Stimulated activated CD8-positive, alpha-beta memory T cell treated with anti-CD3 and anti-CD28 coated beads, Interleukin-15, amount 100 ng/mL, for 24 hours (primary cell): ENCODE data around the gene CST8.

Experiments
- DNase-seq: peaks from one replicate; pipeline ENCODE4 v3.0.0-alpha.2; 2020; ENCODE audit warnings: low read depth

Gene CST8

DNA sequence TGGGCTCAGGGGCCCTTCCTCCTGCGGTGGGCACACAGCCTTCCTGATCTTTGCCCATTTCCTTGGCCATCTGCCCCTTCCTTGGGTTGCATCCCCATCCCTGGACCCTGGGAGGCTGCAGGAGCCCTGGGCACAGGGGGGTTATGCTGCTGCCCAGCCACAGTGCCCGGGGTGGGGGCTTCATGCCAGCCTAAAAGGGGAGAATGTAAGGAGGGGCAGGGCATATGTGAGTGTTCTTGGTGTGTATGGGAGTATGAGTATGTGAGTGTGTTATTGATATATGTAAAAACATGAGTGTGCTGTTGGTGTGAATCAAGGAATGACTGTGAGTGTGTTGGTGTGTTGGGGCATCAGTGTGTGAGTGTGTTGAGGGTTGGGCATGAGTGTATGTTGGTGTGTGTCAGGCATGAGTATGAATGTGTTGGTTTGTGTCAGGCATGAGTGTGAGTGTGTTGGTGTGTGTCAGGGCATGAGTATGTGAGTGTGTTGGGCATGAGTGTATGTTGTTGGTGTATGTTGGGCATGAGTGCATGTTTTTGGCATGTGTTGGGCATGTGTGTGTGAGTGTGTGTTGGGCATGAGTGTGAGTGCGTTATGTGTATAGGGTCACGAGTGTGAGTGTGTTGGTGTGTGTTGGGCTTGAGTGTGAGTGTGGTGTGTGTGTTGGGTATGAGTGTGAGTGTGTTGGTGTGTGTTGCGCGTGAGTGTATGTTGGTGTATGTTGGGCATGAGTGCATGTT, 14.7 kb upstream of the CST8 start:
- no peak for DNase-seq

GRCh38 chr20:23477223-23477622, 13.7 kb upstream of the CST8 start:
- no peak for DNase-seq

GRCh38 chr20:23479043-23479442, 11.9 kb upstream of the CST8 start:
- no peak for DNase-seq

GRCh38 chr20:23482138-23482537, 8.8 kb upstream of the CST8 start:
- no peak for DNase-seq

DNA sequence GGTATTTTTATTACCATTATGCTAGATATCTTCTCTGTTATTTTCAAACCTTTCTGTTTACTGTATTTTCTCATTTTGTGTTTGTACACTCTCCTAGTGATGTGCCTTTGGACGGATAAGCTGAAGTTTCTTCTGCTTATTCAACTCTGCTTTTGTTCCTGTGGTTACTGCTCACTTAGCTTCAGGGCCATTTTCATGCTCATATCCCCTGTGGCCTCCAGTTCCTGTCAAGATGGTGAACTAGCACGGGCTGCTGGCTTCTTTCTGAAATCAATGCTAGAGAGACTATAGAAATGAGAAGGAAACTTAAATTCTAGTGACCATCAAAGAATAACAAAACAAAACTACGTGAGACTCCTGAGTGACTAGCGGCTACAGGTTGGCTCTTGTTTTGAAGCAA, 6.8 kb upstream of the CST8 start:
- no peak for DNase-seq

DNA sequence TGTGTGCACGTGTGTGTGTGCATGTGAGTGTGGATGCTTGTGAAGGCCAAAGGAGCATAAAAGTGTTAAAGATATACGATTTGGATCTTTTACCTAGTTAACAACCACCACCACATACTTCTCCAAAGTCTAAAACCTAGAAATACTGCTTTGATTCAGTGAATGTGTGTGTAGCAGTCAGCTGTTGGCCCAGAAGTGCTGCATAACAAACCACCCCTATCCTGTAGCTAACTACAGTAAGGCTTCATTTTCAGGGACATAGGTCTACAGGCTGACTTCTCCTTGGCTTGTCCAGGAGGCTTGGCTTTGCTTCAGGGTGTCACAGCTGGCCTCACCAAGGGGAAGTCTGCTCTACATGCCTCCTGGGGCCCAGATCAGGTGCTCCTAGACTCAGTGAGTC, 2.4 kb upstream of the CST8 start:
- DNase-seq, result no peak

DNA sequence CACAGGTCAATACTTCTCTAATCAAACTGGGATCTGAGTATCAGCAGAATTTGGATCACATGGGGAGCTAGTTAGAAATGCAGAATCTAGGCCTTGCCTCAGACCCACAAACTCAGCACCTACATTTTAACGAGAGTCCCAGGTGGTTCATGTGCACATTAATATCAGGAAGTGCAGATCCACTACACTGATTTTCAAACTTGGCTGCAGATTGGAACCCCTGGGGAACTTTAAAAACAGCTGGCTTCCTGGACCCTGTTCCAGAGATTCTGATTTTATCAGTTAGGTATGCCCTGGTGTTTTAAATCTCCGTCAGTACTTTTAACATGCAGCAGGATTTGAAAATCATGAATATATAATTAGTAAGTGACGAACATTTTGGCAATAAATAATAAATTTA, 1.9 kb upstream of the CST8 start:
- DNase-seq, result no peak

DNA sequence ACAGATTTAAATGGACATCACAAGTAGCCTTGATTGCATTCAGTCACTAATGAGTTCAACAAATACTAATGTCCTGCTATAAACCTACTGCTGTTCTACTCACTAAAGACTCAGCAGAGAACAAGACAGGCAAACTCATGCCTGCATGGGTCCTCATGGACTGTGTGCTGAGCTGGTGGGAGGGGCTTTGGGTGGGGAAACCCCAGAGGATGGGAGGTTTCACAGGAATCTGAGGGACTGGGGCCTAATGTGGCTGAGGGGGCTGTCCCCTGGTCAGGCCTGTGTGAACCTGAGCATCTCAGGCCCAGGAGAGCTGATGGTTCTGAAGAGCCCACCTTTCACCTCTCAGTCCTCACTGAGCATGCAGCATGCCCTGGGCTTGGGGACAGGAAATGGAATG, 1.4 kb downstream of the CST8 start:
- no peak for DNase-seq

GRCh38 chr20:23493172-23493772, 2.4 kb downstream of the CST8 start:
- no peak for DNase-seq

DNA sequence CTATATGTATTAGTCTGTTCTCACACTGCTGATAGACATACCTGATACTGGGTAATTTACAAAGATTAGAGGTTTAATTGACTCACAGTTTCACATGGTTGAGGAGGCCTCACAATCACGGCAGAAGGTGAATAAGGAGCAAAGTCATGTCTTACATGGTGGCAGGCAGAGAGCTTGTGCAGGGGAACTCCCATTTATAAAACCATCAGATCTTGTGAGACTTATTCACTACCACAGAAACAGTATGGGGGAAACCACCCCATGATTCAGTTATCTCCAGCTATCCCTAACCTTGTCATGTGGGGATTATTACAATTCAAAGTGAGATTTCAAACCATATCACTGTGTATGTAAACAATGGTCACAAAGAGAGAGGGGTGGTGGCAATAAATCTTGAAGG, 6.6 kb downstream of the CST8 start:
- DNase-seq, result no peak

GRCh38 chr20:23501926-23502325, 11.0 kb downstream of the CST8 start:
- DNase-seq, result no peak

- no peak for DNase-seq
Measured at GRCh38 chr20:23503649-23504048, 12.7 kb downstream of the CST8 start.

GRCh38 chr20:23507346-23507745, 16.4 kb downstream of the CST8 start:
- no peak for DNase-seq

DNA sequence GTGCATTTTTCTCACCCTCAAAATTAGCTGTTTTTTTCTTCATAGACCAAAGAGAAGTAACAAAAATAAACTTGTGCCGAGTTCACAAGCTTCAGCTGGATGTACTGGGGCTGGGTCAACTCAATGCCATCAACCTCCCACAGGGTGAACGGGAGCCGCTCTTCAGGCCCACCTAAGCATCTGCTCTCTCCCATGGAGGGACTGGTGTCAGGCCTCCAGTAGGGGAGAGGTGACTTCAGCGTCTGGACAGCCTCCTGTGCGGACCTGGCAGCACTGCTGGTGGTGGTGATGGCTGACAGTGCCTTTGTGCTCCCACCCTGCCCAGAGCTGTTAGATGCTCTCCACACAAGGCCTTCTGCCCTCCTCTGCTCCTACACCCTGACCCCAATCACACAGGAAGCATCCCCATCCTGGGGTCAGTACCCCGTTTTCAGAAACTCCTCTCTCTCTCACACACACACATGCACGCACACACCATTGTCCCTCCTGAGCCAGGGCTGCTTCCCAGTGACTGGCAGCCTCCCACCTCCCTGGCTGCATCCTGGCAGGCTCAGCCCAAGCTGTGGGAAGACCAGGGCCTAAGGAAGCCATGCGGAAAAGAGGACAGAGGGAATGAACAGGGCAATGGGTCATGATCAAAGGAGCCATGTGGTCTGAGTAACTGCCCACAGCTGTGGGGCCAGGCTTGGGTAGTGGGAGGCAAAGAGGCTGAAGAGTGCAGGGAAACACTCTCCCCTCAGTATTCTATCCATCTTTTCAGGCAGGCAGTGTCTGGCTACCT, 17.7 kb downstream of the CST8 start:
- no peak for DNase-seq

DNA sequence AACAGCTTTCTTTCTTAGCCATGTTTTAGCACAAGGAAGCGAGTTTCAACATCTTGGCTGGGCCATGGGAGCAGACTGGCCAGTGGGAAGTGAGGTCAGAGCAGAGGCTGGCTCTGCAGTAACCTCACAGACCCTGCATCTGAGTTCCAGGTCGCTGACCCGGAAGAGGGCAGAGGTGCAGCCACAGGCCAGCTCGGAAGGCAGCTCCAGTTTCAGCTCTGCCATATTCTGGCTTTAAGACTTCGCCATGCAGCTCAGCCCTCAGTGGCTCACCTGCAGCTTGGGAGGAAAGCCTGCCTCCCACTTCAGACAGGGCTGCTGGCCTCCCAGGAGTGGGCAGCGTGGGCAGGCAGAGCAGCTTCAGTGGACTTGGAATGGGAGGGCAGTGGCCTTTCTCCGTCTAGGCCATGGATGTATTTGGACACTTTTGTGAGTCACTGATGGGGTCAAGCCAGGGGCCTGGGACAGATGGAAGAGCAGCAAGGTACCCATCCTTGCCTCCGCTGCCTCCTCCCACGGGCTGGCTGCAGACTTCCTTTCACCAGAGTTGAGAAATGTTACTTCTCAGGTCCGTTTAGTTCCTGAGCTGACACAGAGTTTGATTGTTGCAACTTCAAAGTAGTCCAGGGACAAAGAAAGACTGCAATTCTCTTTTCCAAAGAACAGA, 18.5 kb downstream of the CST8 start:
- no peak for DNase-seq

GRCh38 chr20:23510000-23510590, 19.2 kb downstream of the CST8 start:
- no peak for DNase-seq

DNA sequence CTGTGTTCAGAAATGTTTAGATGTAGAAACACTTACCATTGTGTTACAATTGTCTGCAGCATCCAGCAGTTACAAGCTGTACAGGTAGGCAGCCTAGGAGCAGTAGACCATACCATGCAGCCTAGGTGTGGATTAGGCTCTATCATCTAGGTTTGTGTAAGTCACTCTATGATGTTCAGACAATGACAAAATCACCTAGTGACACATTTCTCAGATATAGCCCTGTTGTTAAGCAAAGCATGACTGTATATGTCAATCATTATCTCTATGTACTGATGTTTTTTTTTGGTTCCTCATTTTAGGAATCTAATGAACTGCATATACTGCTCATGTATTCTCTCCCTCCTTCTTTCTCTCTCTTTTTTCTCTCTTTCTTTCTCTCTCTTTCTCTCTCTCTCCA, 22.2 kb downstream of the CST8 start:
- no peak for DNase-seq

DNA sequence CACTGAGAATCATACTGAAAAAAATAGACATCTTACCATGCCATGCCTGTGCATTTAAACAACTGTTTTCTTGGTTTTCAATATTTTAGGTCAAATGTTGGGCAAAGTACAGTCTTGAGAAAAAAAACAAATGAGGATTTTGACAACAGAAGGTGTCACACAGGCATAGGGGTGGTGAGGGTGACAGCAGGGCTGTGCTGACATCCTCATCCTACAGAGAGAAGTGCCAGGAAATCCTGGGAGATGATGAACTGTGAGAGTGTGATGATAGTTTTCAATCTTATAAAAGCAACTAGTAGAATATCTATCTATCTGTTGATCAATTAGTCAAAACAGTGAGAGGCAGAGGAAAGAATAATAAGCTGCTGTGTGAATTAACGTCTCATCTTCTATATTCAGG, 23.9 kb downstream of the CST8 start:
- DNase-seq, result no peak

GRCh38 chr20:23515250-23515939, 24.5 kb downstream of the CST8 start:
- no peak for DNase-seq

GRCh38 chr20:23517719-23518118, 26.8 kb downstream of the CST8 start:
- DNase-seq, result no peak

DNA sequence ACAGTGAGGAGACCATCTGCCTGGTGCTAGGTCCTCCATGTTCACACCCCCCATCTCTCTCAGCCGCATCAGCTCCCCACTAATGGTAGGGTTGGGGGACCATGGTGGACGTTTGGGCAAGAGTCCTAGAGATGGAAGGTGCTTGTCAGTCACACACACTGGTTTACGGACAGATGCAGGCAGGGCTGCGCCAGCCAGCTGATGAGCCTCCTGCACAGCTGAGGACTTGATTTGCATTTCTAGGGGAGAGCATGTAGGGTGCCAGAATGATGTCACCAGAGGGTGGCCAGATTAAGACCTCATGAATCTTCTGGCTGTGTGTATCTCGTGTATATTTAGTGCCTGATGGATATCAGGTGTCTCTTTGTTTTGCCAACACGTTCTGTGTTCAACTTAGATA, 28.6 kb downstream of the CST8 start:
- DNase-seq, result no peak

GRCh38 chr20:23520185-23520584, 29.3 kb downstream of the CST8 start:
- no peak for DNase-seq
